ENCODE results near the gene SEC24C. TPM values are rescaled to one million over a fixed set of nuclear protein-coding genes. Genes with fewer than 3 reads are reported as not detected.

SEC24C gene
- 75.7 and 77.4 TPM in 2 replicates for total RNA-seq

DNA sequence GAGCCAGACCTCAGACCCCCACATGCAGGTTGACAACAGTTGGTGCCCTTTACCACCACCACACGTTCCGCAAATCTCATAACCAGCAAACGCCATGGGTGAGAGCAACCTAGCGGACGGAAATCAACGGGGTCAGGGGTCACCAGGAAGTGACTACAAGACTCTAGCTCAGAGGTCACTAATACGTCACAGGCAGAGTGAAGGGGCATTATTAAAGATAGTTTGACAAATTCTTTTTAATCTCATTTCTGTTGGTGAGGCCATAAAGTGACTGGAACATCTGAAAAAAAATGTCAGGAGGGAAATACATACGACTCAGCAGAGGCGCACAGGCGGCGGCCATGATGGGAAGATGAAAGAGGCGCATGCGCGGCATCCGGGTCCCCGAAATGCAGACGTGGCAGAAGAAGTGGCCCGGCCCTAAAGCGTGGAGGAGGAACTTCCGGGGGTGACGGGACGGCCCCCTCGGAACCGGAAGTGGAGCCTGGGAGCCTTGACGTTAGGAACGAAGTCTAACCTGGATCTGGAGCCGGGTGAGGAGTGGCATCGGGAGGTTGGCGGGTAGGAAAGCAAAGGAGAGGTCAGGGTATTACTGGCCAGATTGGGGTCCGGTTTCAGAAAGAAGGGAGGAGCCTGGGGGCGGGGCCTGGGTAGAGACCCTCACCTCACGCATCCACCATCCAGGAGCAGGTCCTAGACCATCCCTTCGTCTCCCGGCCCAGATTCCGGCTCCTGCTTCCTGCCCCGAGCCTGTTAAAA is at the start of gene SEC24C:
SEC24C (plus strand) TSS at position 468 of the 759 bp plus-strand sequence. CDS start 2,461 bp downstream, outside the sequence.

DNA sequence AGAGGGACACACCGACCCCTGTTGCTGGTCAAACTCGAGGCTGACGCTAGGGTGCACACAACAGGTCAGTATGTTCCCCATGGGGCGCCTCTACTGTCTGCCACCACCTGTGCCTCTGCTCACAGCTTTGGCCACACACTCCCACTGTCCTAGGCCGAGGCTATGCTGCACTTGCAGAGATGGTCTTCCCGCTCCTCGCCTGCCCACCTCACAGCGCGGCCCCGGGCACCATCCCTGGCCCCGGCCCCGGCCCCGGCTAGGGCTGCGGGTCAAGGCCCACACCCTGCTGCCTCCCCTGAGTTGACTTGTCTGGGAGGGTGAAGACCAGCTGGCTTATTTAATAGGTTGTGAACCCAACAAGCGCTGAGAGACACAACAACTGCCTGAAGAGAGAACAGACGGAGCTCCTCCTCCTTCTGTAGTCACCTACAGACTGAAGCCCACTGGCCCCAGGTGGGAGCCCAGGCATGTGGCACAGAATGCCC is 46.5 kb upstream of the SEC24C start, which contains the start of gene AGAP5:
AGAP5 (minus strand) TSS at position 435 of the 485 bp plus-strand sequence; CDS start at position 81, 354 bp downstream.

DNA sequence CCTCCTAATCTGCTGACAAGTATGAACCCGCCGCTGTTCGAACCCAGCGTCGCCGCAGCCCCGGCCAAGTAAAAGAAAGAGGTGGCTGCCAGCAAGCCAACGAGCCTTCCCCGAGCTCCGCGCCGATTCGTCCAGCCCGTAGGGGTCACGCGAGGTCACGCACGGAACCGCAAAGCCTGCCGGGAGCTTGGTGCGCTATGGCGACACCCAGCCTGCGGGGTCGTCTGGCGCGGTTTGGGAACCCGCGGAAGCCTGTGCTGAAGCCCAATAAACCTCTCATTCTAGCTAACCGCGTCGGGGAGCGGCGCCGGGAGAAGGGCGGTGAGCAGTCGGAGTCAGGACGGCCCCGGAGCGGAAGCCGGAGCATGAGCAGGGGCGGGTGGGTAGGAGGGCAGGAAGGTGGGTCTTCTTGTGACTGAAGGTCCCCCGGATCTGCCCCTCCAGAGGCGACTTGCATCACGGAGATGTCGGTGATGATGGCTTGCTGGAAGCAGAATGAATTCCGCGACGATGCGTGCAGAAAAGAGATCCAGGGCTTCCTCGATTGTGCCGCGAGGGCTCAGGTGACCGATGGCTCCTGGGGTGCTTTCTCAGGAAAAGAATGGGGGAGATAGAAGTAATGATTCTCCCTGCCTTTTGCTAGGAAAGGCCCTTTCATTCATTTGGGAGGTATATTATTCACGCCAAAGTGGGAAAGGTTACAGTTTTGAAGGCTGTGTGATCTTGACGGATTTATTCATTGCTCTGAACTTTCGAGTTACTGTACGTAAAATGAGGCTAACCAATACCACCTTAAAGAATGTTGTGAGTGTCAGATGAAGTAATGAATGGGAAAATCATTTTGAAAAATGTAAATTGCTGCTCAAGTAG is 37.9 kb downstream of the SEC24C start, which contains the start of gene CHCHD1:
CHCHD1 (plus strand) TSS at position 170 of the 870 bp plus-strand sequence; CDS start at position 198, 28 bp downstream.

DNA sequence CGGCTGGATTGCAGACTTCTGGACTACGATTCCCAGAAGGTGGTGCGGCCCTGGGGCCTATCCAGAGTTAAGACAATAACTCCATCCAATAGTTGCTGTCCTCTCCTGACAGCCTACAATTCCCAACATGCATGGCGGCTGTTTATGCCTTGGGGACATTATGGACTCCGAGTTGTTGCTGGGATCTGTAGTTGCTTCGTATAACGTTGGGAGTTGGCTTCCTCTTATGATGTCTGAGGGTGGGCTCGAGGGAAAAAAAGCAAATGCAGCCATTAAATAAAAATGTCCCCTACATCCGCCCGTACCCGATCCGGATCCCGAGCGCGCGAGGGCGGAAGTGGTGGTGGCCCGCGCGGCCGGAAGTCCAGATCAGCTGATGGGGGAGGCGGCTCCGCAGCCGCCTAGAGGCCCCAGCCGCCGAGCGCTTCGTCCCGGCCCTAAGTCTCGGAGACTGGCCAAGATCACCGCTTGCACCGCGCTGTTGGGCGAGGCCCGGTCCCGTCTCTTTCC is 41.1 kb downstream of the SEC24C start, which contains the start of gene ZSWIM8:
ZSWIM8 (plus strand) TSS at position 396 of the 510 bp plus-strand sequence. CDS start 273 bp downstream, outside the sequence.

Other genes with a start within 250 kb of the SEC24C start
- gene PPP3CB, start 248.3 kb upstream of the SEC24C start, total RNA-seq, result 11.9 and 13.1 TPM in 2 replicates
- gene USP54, start 153.0 kb upstream of the SEC24C start, total RNA-seq, result 7.2 and 9.5 TPM in 2 replicates
- gene MYOZ1, start 102.9 kb upstream of the SEC24C start, total RNA-seq, result not detected in 2 replicates
- not detected in 2 replicates for gene SYNPO2L, start 88.3 kb upstream of the SEC24C start, total RNA-seq
- 0.27 and 0.74 TPM in 2 replicates for gene AGAP5, start 46.3 kb upstream of the SEC24C start, total RNA-seq
- gene CHCHD1, start 37.7 kb downstream of the SEC24C start, total RNA-seq, result 55.3 and 57.4 TPM in 2 replicates
- gene ZSWIM8, start 41.2 kb downstream of the SEC24C start, total RNA-seq, result 64.2 and 66.7 TPM in 2 replicates
- gene NDST2, start 67.2 kb downstream of the SEC24C start, total RNA-seq, result 13.3 and 13.8 TPM in 2 replicates
- gene CAMK2G, start 130.2 kb downstream of the SEC24C start, total RNA-seq, result 21.7 and 23.1 TPM in 2 replicates
- 125 and 148 TPM in 2 replicates for gene PLAU, start 166.8 kb downstream of the SEC24C start, total RNA-seq

All from mammary microvascular endothelial cell (primary cell).